H1 (cell line): Measurements from ENCODE around the gene SS18L1. TPM values are rescaled to one million over a fixed set of nuclear protein-coding genes. Genes with fewer than 3 reads are reported as not detected.

Experiments used
- CTCF ChIA-PET: fragments of 300-600 bp; sonication (Branson Sonifier 250); formaldehyde crosslinking; loops from one replicate; lab custom pipeline; 2021; ENCODE audit not compliant: partially characterized antibody; lab: Charles Lee
- POLR2A ChIA-PET: fragments of 300-600 bp; sonication (Branson Sonifier 250); formaldehyde crosslinking; loops from one replicate; lab custom pipeline; 2021; ENCODE audit warnings: inconsistent platforms; ENCODE audit not compliant: partially characterized antibody; lab: Charles Lee
- DNase-seq, 2 experiments: peaks; one replicate each; pipeline versions ENCODE4 v3.0.0 to v3.0.0-alpha.2; 2010 to 2022; ENCODE audit warnings: low spot score in 2 of 2, low read depth in 1 of 2, mixed read lengths in 1 of 2
- FAIRE-seq: peaks from 2 replicates; lab custom pipeline; 2011; peaks lifted over from hg19 to GRCh38; lab: Jason Lieb, UNC
- H2AFZ ChIP-seq: 2 replicates; pipeline ENCODE4 v1.8.1; 2012; ENCODE audit warnings: low read length, inconsistent platforms
- H2AK5ac ChIP-seq: 2 replicates; pipeline ENCODE4 v1.6.1; 2013; ENCODE audit warnings: low read depth, low read length
- H2BK120ac ChIP-seq: replicated peaks from 2 replicates; pipeline ENCODE3; 2013; ENCODE audit warnings: low read depth, low read length, inconsistent platforms
- H2BK12ac ChIP-seq: 2 replicates; pipeline ENCODE4 v1.6.1; 2013; ENCODE audit warnings: low read depth, low read length
- H2BK15ac ChIP-seq: 2 replicates; pipeline ENCODE4 v1.6.1; 2013; ENCODE audit warnings: low read length
- H2BK20ac ChIP-seq: 2 replicates; pipeline ENCODE4 v1.6.1; 2013; ENCODE audit warnings: low read length
- H2BK5ac ChIP-seq: 2 replicates; pipeline ENCODE4 v1.6.1; 2013; ENCODE audit warnings: low read depth, low read length
- H3K14ac ChIP-seq: 2 replicates; pipeline ENCODE4 v1.6.1; 2013; ENCODE audit warnings: inconsistent platforms; ENCODE audit not compliant: insufficient read length
- H3K18ac ChIP-seq: 2 replicates; pipeline ENCODE4 v1.6.1; 2013; ENCODE audit warnings: low read length; ENCODE audit errors: extremely low read depth
- H3K23ac ChIP-seq: 2 replicates; pipeline ENCODE4 v1.6.1; 2013; ENCODE audit warnings: inconsistent platforms; ENCODE audit not compliant: insufficient read length
- H3K23me2 ChIP-seq: 2 replicates; pipeline ENCODE4 v1.6.1; 2013; ENCODE audit warnings: low read depth, low read length
- H3K27ac ChIP-seq: 2 replicates; pipeline ENCODE4 v1.6.1; 2011; ENCODE audit warnings: low read depth, low read length, inconsistent platforms
- H3K27me3 ChIP-seq, 4 experiments: replicated peaks in 1 of 4; 1 replicate in 1 of 4; 2 replicates in 3 of 4; pipeline versions ENCODE4 v1.6.1 to v1.8.1; 2011 to 2013; ENCODE audit warnings: low read length in 3 of 4, mild to moderate bottlenecking in 3 of 4, inconsistent platforms in 2 of 4, mixed read lengths in 2 of 4, moderate library complexity in 1 of 4; ENCODE audit not compliant: control insufficient read depth in 3 of 4, insufficient read depth in 3 of 4; ENCODE audit errors: extremely low read depth in 1 of 4
- H3K36me3 ChIP-seq, 4 experiments: 2 replicates each; pipeline versions ENCODE4 v1.6.1 to v1.8.1; 2011 to 2013; ENCODE audit warnings: mild to moderate bottlenecking in 4 of 4, low read length in 3 of 4, moderate library complexity in 2 of 4, control low read depth in 1 of 4, inconsistent platforms in 1 of 4; ENCODE audit not compliant: insufficient read depth in 4 of 4, control insufficient read depth in 2 of 4
- H3K4ac ChIP-seq: replicated peaks from 2 replicates; pipeline ENCODE3; 2013; ENCODE audit warnings: low read length, low read depth, mixed read lengths, inconsistent platforms; ENCODE audit not compliant: insufficient read length
- H3K4me1 ChIP-seq, 4 experiments: replicated peaks in 1 of 4; 1 replicate in 1 of 4; 2 replicates in 3 of 4; pipeline versions ENCODE4 v1.6.1 to v1.8.1; 2011 to 2013; ENCODE audit warnings: low read length in 3 of 4, inconsistent platforms in 2 of 4, mixed read lengths in 1 of 4; ENCODE audit not compliant: insufficient read depth in 4 of 4, control insufficient read depth in 3 of 4
- H3K4me2 ChIP-seq, 2 experiments: 2 replicates each; pipeline versions ENCODE4 v1.6.1 to v1.8.1; 2011 to 2013; ENCODE audit warnings: low read depth in 2 of 2, low read length in 2 of 2, control low read depth in 1 of 2, inconsistent platforms in 1 of 2, mild to moderate bottlenecking in 1 of 2; ENCODE audit not compliant: insufficient read depth in 1 of 2
- H3K4me3 ChIP-seq, 4 experiments: fragments of 200-600, 300-600 bp in 1 of 4; sonication (generic), shearing (Covaris generic), sonication (Bioruptor Twin) in 1 of 4; 2 replicates each; pipeline versions ENCODE4 v1.5.1 to v1.8.1; 2011 to 2016; ENCODE audit warnings: low read length in 4 of 4, low read depth in 3 of 4, control low read depth in 2 of 4, inconsistent platforms in 2 of 4, mild to moderate bottlenecking in 2 of 4, mixed read lengths in 1 of 4, moderate library complexity in 1 of 4; ENCODE audit not compliant: insufficient read depth in 2 of 4; ENCODE audit errors: extremely low read depth in 1 of 4
- H3K56ac ChIP-seq: replicated peaks from 2 replicates; pipeline ENCODE3; 2013; ENCODE audit warnings: low read depth, mild to moderate bottlenecking, mixed read lengths, low read length, inconsistent platforms; ENCODE audit not compliant: insufficient read length
- H3K79me1 ChIP-seq: 2 replicates; pipeline ENCODE4 v1.6.1; 2013; ENCODE audit warnings: low read depth, low read length, control low read depth
- H3K79me2 ChIP-seq, 2 experiments: 2 replicates each; pipeline versions ENCODE4 v1.6.1 to v1.8.1; 2012 to 2013; ENCODE audit warnings: low read length in 2 of 2, mild to moderate bottlenecking in 2 of 2, inconsistent platforms in 1 of 2; ENCODE audit not compliant: insufficient read depth in 2 of 2, control insufficient read depth in 1 of 2
- H3K9ac ChIP-seq, 4 experiments: replicated peaks in 1 of 4; 1 replicate in 1 of 4; 2 replicates in 3 of 4; pipeline versions ENCODE4 v1.6.1 to v1.8.1; 2011 to 2013; ENCODE audit warnings: low read depth in 3 of 4, low read length in 3 of 4, control low read depth in 2 of 4, mild to moderate bottlenecking in 2 of 4, moderate library complexity in 2 of 4, inconsistent platforms in 1 of 4; ENCODE audit errors: extremely low read depth in 1 of 4
- H3K9me3 ChIP-seq, 2 experiments: 2 replicates each; pipeline versions ENCODE4 v1.6.1 to v1.8.1; 2012 to 2013; ENCODE audit warnings: mild to moderate bottlenecking in 2 of 2, moderate library complexity in 2 of 2, control low read depth in 1 of 2, inconsistent platforms in 1 of 2, low read depth in 1 of 2, low read length in 1 of 2, mixed read lengths in 1 of 2; ENCODE audit not compliant: insufficient read depth in 2 of 2
- H4K20me1 ChIP-seq, 2 experiments: replicated peaks in 1 of 2; 2 replicates each; pipeline versions ENCODE3 to v1.8.1; 2011 to 2013; ENCODE audit warnings: inconsistent platforms in 2 of 2, low read length in 2 of 2, mild to moderate bottlenecking in 1 of 2; ENCODE audit not compliant: insufficient read depth in 2 of 2, control insufficient read depth in 1 of 2
- H4K5ac ChIP-seq: 2 replicates; pipeline ENCODE4 v1.6.1; 2013; ENCODE audit warnings: low read length, low read depth, mixed read lengths, inconsistent platforms; ENCODE audit not compliant: insufficient read length
- H4K8ac ChIP-seq: 2 replicates; pipeline ENCODE4 v1.8.0; 2013; ENCODE audit warnings: mild to moderate bottlenecking, moderate library complexity, low read length, inconsistent platforms; ENCODE audit not compliant: insufficient read depth; ENCODE audit errors: extremely low read depth
- H4K91ac ChIP-seq: replicated peaks from 2 replicates; pipeline ENCODE3; 2013; ENCODE audit warnings: low read length, mixed read lengths, inconsistent platforms; ENCODE audit not compliant: insufficient read length
- CBX5 ChIP-seq: fragments of 300-800, 300-1000 bp; sonication (generic); IDR thresholded peaks from 2 replicates; pipeline ENCODE4 v1.7.1; 2016; ENCODE audit warnings: antibody characterized with exemption, low read length, low read depth
- CBX8 ChIP-seq: fragments of 300-800, 300-1000 bp; sonication (generic); IDR thresholded peaks from 2 replicates; pipeline ENCODE4 v1.7.1; 2016; ENCODE audit warnings: low read depth, low read length, borderline replicate concordance
- EZH2 ChIP-seq: fragments of 200-600 bp; sonication (generic); IDR thresholded peaks from 2 replicates; pipeline ENCODE4 v1.7.1; 2012; ENCODE audit warnings: low read depth, mild to moderate bottlenecking, moderate library complexity, low read length, inconsistent platforms; ENCODE audit not compliant: severe bottlenecking
- FOSL1 ChIP-seq: IDR thresholded peaks from 2 replicates; pipeline ENCODE4 v1.6.1; 2011; ENCODE audit warnings: mild to moderate bottlenecking, low read depth, low read length, moderate library complexity; ENCODE audit not compliant: insufficient read depth
- HDAC6 ChIP-seq: IDR thresholded peaks from one replicate; pipeline ENCODE4 v1.7.1; 2012; ENCODE audit warnings: low read depth, mild to moderate bottlenecking, inconsistent platforms, low read length, moderate library complexity
- MAFK ChIP-seq: IDR thresholded peaks from 2 replicates; pipeline ENCODE4 v1.6.1; 2012; ENCODE audit warnings: low read depth, mild to moderate bottlenecking, improper control_type of control experiment, low read length
- POLR2A ChIP-seq, 2 experiments: IDR thresholded peaks; 1 replicate in 1 of 2; 2 replicates in 1 of 2; pipeline ENCODE4 v1.6.1; 2011; ENCODE audit warnings: low read depth in 2 of 2, low read length in 2 of 2, mild to moderate bottlenecking in 2 of 2; ENCODE audit errors: control extremely low read depth in 1 of 2
- RBBP5 ChIP-seq: IDR thresholded peaks from 2 replicates; pipeline ENCODE4 v1.7.1; 2012; ENCODE audit warnings: low read depth, mild to moderate bottlenecking, inconsistent platforms, low read length, moderate library complexity, borderline replicate concordance
- SP2 ChIP-seq: IDR thresholded peaks from 2 replicates; pipeline ENCODE4 v1.6.1; 2012; ENCODE audit warnings: mild to moderate bottlenecking, low read length, inconsistent platforms
- SP4 ChIP-seq: IDR thresholded peaks from 2 replicates; pipeline ENCODE4 v1.6.1; 2012; ENCODE audit warnings: low read length, inconsistent platforms
- TAF1 ChIP-seq: IDR thresholded peaks from 2 replicates; pipeline ENCODE4 v1.6.1; 2011; ENCODE audit warnings: mild to moderate bottlenecking, low read depth, low read length
- TCF12 ChIP-seq: IDR thresholded peaks from 2 replicates; pipeline ENCODE4 v1.6.1; 2011; ENCODE audit warnings: low read depth, mild to moderate bottlenecking, low read length
- YY1 ChIP-seq: IDR thresholded peaks from 2 replicates; pipeline ENCODE4 v1.6.1; 2011; ENCODE audit warnings: low read depth, mild to moderate bottlenecking, low read length
- WGBS, 2 experiments: shearing (Covaris generic) in 1 of 2; methylation state at CpG; one replicate each; pipeline versions ENCODE4 v1.1.6 to v1.1.7; 2013 to 2015; ENCODE audit warnings: low lambda C conversion rate in 2 of 2, mixed read lengths in 2 of 2, inconsistent platforms in 1 of 2, low coverage in 1 of 2, missing lambda C conversion rate in 1 of 2; ENCODE audit not compliant: insufficient replicate concordance in 2 of 2, insufficient coverage in 1 of 2, insufficient read length in 1 of 2; ENCODE audit errors: extremely low coverage in 1 of 2, missing lambda C conversion rate in 1 of 2; 5-methylcytosine and 5-hydroxymethylcytosine counted together
- polyA plus RNA-seq, 7 experiments: library from polyadenylated mRNA; depleted of rRNA in 3 of 7; stranded (reverse) in 5 of 7; unstranded in 2 of 7; fragments of >200 nt in 5 of 7; fragments of 200-250 nt in 2 of 7; gene quantifications; 1 replicate in 5 of 7; 2 replicates in 1 of 7; 4 replicates in 1 of 7; pipeline versions ENCODE4 v1.2.1 to v1.2.3, GENCODE V29; 2011 to 2013; ENCODE audit warnings: missing spikeins in 2 of 7, mixed read lengths in 2 of 7
- total RNA-seq: library from RNA; stranded (reverse); fragmentation: NEBNext Ultra II Directional; extraction: Animal tissue kit (Norgen Biotek cat#: 25700); gene quantifications from 2 replicates; pipeline ENCODE4 v1.2.1, GENCODE V29; 2021

SS18L1 gene
- total and polyA plus RNA-seq, 2 of the 8 experiments (the other 6 are each of a cell fraction or from before 2014, with no cell fraction given) = 28.4 to 29.7 TPM

DNA sequence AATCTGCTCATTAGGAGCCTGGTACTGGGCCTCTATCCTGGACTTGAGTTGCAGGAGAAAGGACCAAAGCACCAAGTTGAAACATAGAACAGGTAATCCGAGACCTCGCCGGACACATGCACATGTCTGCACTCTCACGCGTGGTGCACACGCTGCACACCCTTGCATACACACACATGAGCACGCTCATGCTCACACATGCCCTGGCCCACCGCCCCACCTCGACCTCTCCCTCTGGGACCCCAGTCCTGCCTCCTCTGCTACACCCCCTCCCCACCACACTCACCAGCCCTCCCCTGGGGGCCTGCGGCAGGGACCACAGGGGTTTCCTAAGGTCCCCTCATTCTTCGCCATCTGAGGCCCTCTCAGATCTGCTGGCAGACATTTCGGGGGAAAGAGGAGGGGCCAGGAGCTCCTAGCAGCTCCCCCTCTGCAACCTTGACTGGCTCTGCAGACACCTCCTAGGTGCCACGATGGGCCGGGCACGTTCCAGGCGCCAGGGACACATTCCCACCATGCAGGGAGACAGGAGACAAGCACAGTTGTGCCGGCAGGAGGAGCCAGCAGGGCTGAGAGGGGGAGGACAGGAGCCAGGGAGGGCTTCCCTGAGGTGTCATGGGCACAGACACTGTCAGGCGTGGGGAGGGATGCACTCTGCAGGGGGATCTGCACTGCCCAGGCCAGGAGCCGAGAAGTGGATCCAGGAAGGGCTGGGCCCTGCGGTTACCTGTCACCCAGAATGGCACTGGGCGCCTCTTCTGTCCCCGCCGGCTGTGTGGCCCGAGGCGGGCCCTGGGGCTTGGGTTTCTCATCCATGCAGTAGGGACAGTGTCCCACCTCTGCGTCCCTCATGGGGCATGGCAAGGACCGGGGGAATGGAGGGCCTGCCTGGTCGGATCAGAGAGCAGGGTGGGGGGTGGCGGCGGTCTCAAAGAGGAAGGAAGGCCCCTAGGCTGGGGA lies 46.9 kb upstream of the SS18L1 start:
- Histone ChIP-seq H3K4ac (no peak overlapping the region), H4K20me1 (no peaks in the 10 kb centered on the region), H4K5ac (no peak overlapping the region), H2BK5ac (no peak overlapping the region), H4K91ac (no peak overlapping the region), H3K4me2 (no peak overlapping the region), H2AFZ (no peak overlapping the region), H3K79me2 (no peaks in the 10 kb centered on the region), H3K4me1 (no peaks in the 10 kb centered on the region; a peak in 1 of 7 replicates), H3K23ac (no peak overlapping the region), H3K9ac (no peak overlapping the region), H3K56ac (no peak overlapping the region), H3K18ac (no peak overlapping the region), H3K27ac (no peak overlapping the region), H3K23me2 (0 out of 2 replicates have a peak, but pooled peaks cover 2% of the 10 kb centered on the region), H3K4me3 (no peak overlapping the region), H3K36me3 (no peaks in the 10 kb centered on the region), H2BK12ac (no peak overlapping the region), H3K27me3 (peaks cover 0 to 2% (median 0%) of the 10 kb centered on the region in 4 experiments; a peak in 2 of 7 replicates), H2BK15ac (no peak overlapping the region), H2BK20ac (no peak overlapping the region), H4K8ac (no peak overlapping the region), H3K79me1 (no peaks in the 10 kb centered on the region), H3K14ac (no peak overlapping the region), H2BK120ac (no peak overlapping the region), H2AK5ac (no peak overlapping the region), H3K9me3 (peaks cover 0 to 3% of the 10 kb centered on the region in 2 experiments; a peak in 1 of 4 replicates)
- FAIRE-seq (no peak), DNase-seq (no peak)
- POLR2A ChIA-PET = interaction anchor here (2.2 kb wide), 1 partner anchor 30 kb away, joined by 7 read pairs; no protein-coding TSS in a partner anchor
- WGBS, 2 experiments = 92% methylated on average over 28 of the region's 30 CpGs; no CpG with 5 or more reads in 1 of the 2 experiments
- CTCF ChIA-PET = no interaction called here
- no peak for TF ChIP-seq POLR2A (IDR thresholded peaks at IDR 0.05; ENCODE audit: control extremely low read depth in 1 of 2, low read depth in 2 of 2, low read length in 2 of 2)
- TF ChIP-seq FOSL1 = no peak
- no peak for TF ChIP-seq TAF1
- TF ChIP-seq YY1 = no peak
- TF ChIP-seq EZH2 = no peak
- no peak for TF ChIP-seq SP4
- TF ChIP-seq HDAC6 = no peak
- no peak for TF ChIP-seq SP2
- TF ChIP-seq RBBP5 = no peak
- TF ChIP-seq CBX8 = no peak
- TF ChIP-seq TCF12 = no peak
- TF ChIP-seq CBX5 = no peak
- TF ChIP-seq MAFK = no peak
